Measurements from ENCODE around the gene F8A2.
"Not testable (repeated sequence)": the region's sequence is repeated elsewhere in the genome, so short reads cannot be mapped to it uniquely, and the experiment has no call there.

F8A2 gene

DNA sequence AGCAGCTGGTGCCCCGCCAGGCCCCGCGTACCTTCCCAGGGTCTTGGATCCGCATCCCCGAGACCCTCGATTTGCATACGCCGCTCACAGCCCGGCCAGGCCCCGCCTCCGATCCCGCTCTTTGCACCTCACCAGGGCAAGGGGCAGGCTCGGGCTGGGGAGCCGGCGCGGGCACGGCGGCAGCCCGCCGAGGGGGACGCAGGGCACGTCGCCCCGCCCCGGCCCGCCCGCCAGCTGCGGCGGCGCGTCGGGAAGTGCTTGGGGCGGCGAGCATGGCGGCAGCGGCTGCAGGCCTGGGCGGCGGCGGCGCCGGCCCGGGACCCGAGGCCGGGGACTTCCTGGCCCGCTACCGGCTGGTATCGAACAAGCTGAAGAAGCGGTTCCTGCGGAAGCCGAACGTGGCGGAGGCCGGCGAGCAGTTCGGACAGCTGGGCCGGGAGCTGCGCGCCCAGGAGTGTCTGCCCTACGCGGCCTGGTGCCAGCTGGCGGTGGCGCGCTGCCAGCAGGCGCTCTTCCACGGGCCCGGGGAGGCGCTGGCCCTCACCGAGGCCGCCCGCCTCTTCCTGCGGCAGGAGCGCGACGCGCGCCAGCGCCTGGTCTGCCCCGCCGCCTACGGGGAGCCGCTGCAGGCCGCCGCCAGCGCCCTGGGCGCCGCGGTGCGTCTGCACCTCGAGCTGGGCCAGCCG is at the start of gene F8A2:
TSS of gene F8A2 (plus strand) at position 253 of the 686 bp plus-strand sequence. CDS start at position 273, 20 bp downstream.
- not testable (repeated sequence) for DNase-seq (ENCODE audit: low read depth)

DNA sequence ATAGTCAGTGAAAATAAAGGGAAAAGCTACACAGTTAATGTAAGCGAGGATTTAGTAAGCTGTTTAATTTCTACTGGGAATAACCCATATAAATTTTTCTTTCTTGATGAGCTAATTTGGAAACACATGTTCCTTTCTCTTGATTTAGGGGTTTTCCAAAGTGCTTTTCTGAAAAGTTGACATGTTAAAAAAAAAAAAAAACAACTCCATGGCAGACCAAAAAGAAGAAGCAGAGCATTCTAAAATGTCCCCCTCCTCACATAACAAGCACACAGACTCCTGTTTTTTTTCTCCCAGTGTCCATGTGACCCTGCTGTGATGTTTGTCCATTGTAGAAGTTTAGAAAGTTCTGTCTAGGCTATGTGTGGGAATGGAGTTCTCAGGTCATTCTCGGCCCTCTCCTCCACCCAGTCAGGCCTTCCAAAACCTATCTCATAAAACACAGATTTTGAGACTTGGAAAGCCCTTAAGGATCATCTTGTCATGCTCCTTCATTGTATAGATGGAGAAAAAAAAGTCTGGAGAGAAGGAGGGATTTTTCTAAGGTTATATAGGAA is 48.3 kb upstream of the F8A2 start:
- DNase-seq (ENCODE audit: low read depth), result no peak

- DNase-seq (ENCODE audit: low read depth), result peak; percentile 27
These were observed 47.2 kb upstream of the F8A2 start, which contains the start of gene CLIC2 for GRCh38 chrX:155334486-155335336. TSS of gene CLIC2 (minus strand) at chrX:155334614. CDS start at chrX:155334427, 187 bp downstream.

- not testable (repeated sequence) for DNase-seq (ENCODE audit: low read depth)
These were observed 46.6 kb upstream of the F8A2 start for GRCh38 chrX:155335337-155335712.

DNA sequence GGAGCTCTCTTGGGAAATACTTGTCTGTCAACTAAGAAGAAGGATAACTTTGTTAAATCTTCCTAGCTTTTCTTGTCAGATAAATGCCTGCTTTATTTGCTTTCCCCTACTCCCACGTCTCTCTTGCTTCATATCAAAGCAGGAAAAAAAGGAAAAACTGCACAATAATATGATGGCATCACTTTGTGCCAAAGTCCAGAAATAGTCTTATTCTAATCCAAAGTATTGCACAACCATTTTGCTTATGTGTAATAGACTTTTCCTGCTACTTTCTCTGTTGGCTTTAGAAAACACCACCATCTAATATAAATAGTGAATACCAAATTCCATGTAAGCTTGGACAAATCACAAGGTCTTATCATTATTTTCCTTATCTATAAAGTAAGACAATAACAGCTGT is 36.2 kb upstream of the F8A2 start:
- DNase-seq (ENCODE audit: low read depth), result not testable (repeated sequence)

DNA sequence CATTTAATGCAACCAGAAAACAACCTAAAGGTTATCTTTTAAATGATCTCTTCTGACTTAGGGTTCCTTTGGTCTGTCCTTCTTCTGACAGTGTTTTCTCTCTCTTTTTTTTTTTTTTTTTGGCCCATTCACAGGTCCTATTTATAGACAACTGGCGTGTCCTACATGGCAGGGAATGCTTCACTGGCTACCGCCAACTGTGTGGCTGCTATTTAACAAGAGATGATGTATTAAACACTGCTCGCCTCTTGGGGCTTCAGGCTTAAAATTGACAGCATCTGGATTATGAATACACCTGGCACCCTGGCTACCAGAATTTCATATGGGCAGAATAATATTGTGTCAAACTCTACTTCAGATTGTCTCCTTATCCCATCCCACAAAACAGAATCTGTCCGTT is 32.4 kb upstream of the F8A2 start:
- not testable (repeated sequence) for DNase-seq (ENCODE audit: low read depth)

- DNase-seq (ENCODE audit: low read depth), result not testable (repeated sequence)
These were observed 18.2 kb upstream of the F8A2 start for GRCh38 chrX:155363712-155364111.

- not testable (repeated sequence) for DNase-seq (ENCODE audit: low read depth)
These were observed 8.0 kb upstream of the F8A2 start for GRCh38 chrX:155373777-155374458.

- not testable (repeated sequence) for DNase-seq (ENCODE audit: low read depth)
These were observed 2.1 kb upstream of the F8A2 start for GRCh38 chrX:155379802-155380201.

DNA sequence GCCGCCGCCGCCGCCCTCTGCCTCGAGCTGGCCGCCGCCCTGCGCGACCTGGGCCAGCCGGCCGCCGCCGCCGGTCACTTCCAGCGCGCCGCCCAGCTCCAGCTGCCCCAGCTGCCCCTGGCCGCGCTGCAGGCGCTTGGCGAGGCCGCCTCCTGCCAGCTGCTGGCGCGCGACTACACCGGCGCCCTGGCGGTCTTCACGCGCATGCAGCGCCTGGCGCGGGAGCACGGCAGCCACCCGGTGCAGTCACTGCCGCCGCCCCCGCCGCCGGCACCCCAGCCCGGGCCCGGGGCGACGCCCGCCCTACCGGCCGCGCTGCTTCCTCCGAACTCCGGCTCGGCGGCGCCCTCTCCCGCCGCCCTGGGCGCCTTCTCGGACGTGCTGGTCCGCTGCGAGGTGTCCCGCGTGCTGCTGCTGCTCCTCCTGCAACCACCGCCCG is 653 bp downstream of the F8A2 start:
- DNase-seq (ENCODE audit: low read depth), result not testable (repeated sequence)

- DNase-seq (ENCODE audit: low read depth), result no peak
These were observed 7.7 kb downstream of the F8A2 start for GRCh38 chrX:155389634-155390033.

GRCh38 chrX:155394747-155395276 is 12.9 kb downstream of the F8A2 start:
- not testable (repeated sequence) for DNase-seq (ENCODE audit: low read depth)

DNA sequence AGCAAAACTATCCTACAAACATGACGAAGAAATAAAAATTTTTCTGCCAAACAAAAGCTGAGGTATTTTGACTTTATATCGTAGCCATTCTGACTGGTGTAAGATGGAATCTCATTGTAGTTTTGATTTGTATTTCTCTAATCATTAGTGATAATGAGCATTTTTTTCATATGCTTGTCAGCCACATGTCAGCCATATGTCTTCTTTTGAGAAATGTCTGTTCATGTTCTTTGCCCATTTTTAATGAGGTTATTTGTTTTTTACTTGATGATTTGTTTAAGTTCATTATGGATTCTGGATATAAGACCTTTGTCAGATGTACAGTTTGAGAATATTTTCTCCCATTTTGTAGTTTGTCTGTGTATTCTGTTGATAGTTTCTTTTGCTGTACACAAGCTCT is 24.5 kb downstream of the F8A2 start:
- DNase-seq (ENCODE audit: low read depth), result no peak

DNA sequence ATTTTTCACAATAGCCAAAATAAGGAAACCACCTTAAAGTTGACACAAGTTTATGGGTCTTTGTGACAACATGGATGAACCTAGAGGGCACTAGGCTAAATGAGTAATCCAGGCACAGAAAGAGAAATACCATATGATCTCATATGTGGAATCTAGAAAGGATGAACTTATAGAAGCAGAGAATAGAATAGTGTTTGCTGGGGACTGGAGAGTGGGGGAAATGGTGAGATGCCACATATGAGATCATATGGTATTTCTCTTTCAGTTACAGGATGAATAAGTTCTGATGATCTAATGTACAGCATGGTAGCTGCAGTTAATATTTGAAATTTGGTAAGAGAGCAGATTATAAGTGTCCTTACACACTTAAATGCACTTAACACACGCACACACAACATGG is 35.9 kb downstream of the F8A2 start:
- DNase-seq (ENCODE audit: low read depth), result no peak
